ENCODE data around the gene ELFN1. TPM values are rescaled to one million over a fixed set of nuclear protein-coding genes. Genes with fewer than 3 reads are reported as not detected.

ELFN1 gene
- total RNA-seq (2014; rRNA removed; shearing (Covaris generic)): 0.92 and 1.7 TPM in 2 replicates

GRCh38 chr7:1669954-1670893, at the start of gene ELFN1:
TSS of gene ELFN1 (plus strand) at chr7:1670277. CDS start at chr7:1744597, 74,320 bp downstream.
- DNase-seq (ENCODE audit: low spot score): no peak

GRCh38 chr7:1620835-1621234, 49.2 kb upstream of the ELFN1 start:
- DNase-seq (ENCODE audit: low spot score): no peak

- DNase-seq (ENCODE audit: low spot score): no peak
Measured at GRCh38 chr7:1621718-1622117, 48.4 kb upstream of the ELFN1 start.

- no peak for DNase-seq (ENCODE audit: low spot score)
Measured at GRCh38 chr7:1622441-1622840, 47.6 kb upstream of the ELFN1 start.

- no peak for DNase-seq (ENCODE audit: low spot score)
Measured at GRCh38 chr7:1623810-1624209, 46.3 kb upstream of the ELFN1 start.

- DNase-seq (ENCODE audit: low spot score): no peak
Measured at GRCh38 chr7:1624999-1625927, 44.8 kb upstream of the ELFN1 start.

GRCh38 chr7:1626769-1627168, 43.3 kb upstream of the ELFN1 start:
- no peak for DNase-seq (ENCODE audit: low spot score)

- no peak for DNase-seq (ENCODE audit: low spot score)
Measured at GRCh38 chr7:1630700-1631336, 39.3 kb upstream of the ELFN1 start.

- DNase-seq (ENCODE audit: low spot score): no peak
Measured at GRCh38 chr7:1631678-1632077, 38.4 kb upstream of the ELFN1 start.

GRCh38 chr7:1632506-1632905, 37.6 kb upstream of the ELFN1 start:
- no peak for DNase-seq (ENCODE audit: low spot score)

GRCh38 chr7:1632916-1633785, 36.9 kb upstream of the ELFN1 start:
- no peak for DNase-seq (ENCODE audit: low spot score)

- DNase-seq (ENCODE audit: low spot score): no peak
Measured at GRCh38 chr7:1635401-1635800, 34.7 kb upstream of the ELFN1 start.

GRCh38 chr7:1637155-1637554, 32.9 kb upstream of the ELFN1 start:
- DNase-seq (ENCODE audit: low spot score): no peak

GRCh38 chr7:1638215-1638661, 31.8 kb upstream of the ELFN1 start:
- no peak for DNase-seq (ENCODE audit: low spot score)

GRCh38 chr7:1639071-1639470, 31.0 kb upstream of the ELFN1 start:
- DNase-seq (ENCODE audit: low spot score): no peak

- no peak for DNase-seq (ENCODE audit: low spot score)
Measured at GRCh38 chr7:1639532-1640175, 30.4 kb upstream of the ELFN1 start.

GRCh38 chr7:1640376-1641172, 29.5 kb upstream of the ELFN1 start:
- no peak for DNase-seq (ENCODE audit: low spot score)

GRCh38 chr7:1641173-1641572, 28.9 kb upstream of the ELFN1 start:
- DNase-seq (ENCODE audit: low spot score): no peak

GRCh38 chr7:1641661-1642260, 28.3 kb upstream of the ELFN1 start:
- no peak for DNase-seq (ENCODE audit: low spot score)
